Esophagus muscularis mucosa (tissue), 3 donors: ENCODE results near the gene SPOCK1.

Experiments
- POLR2A ChIP-seq: fragments of 450-650 bp; IDR thresholded peaks from one replicate; pipeline ENCODE4 v1.6.1; 2017; ENCODE audit warnings: antibody characterized with exemption, moderate library complexity, mild to moderate bottlenecking, low read depth
- POLR2AphosphoS5 ChIP-seq, 2 donors: sonication (generic); formaldehyde crosslinking; IDR thresholded peaks; one replicate each; pipeline ENCODE4 v1.6.1; 2017; ENCODE audit warnings: antibody characterized with exemption in 2 of 2
- TF ChIP-seq, protein P1 (sequence below), 3 experiments: fragments of 200-600 bp in 2 of 3; fragments of 450-650 bp in 1 of 3; sonication (generic) in 2 of 3; IDR thresholded peaks; one replicate each; pipeline ENCODE4 v1.5.1; 2017 to 2019; ENCODE audit warnings: antibody characterized with exemption in 3 of 3, mild to moderate bottlenecking in 2 of 3, moderate library complexity in 1 of 3

DNA sequence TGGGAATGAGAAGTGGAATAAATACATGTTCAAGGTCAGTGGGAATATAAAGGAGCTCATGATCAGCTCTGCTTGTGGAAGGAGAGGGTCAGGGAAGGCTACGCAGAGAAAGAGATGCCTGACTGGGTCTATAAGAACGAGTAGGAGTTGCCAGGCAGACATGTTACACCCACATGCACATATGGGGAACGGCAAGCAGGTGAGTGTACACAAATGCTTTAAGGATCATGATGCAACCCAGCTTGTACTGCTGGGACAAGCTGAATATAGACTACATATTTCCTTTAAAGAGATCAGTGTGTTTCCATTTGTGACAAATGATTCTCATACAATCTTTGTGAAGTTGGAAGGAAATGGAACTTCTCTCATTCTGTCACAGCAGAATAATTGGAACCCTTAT is 141.7 kb downstream of the SPOCK1 start:
- TF ChIP-seq, protein P1, sequence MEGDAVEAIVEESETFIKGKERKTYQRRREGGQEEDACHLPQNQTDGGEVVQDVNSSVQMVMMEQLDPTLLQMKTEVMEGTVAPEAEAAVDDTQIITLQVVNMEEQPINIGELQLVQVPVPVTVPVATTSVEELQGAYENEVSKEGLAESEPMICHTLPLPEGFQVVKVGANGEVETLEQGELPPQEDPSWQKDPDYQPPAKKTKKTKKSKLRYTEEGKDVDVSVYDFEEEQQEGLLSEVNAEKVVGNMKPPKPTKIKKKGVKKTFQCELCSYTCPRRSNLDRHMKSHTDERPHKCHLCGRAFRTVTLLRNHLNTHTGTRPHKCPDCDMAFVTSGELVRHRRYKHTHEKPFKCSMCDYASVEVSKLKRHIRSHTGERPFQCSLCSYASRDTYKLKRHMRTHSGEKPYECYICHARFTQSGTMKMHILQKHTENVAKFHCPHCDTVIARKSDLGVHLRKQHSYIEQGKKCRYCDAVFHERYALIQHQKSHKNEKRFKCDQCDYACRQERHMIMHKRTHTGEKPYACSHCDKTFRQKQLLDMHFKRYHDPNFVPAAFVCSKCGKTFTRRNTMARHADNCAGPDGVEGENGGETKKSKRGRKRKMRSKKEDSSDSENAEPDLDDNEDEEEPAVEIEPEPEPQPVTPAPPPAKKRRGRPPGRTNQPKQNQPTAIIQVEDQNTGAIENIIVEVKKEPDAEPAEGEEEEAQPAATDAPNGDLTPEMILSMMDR (IDR thresholded peaks at IDR 0.05) = no peak
- TF ChIP-seq POLR2AphosphoS5 (IDR thresholded peaks at IDR 0.05) (no peak), POLR2A (no peak)
